HG02885 (cell line): ENCODE measurements around the gene BOD1.

Experiments used
- ATAC-seq: cut with Tn5 transposase; IDR thresholded peaks from one replicate; pipeline ENCODE4 v1.9.1; 2021; ENCODE audit warnings: mild to moderate bottlenecking; ENCODE audit not compliant: unreplicated experiment, poor library complexity

BOD1 gene

GRCh38 chr5:173642191-173642816 is 25.9 kb upstream of the BOD1 start:
- no peak for ATAC-seq

- ATAC-seq, result no peak
Observed at GRCh38 chr5:173640156-173640804, 23.8 kb upstream of the BOD1 start.

DNA sequence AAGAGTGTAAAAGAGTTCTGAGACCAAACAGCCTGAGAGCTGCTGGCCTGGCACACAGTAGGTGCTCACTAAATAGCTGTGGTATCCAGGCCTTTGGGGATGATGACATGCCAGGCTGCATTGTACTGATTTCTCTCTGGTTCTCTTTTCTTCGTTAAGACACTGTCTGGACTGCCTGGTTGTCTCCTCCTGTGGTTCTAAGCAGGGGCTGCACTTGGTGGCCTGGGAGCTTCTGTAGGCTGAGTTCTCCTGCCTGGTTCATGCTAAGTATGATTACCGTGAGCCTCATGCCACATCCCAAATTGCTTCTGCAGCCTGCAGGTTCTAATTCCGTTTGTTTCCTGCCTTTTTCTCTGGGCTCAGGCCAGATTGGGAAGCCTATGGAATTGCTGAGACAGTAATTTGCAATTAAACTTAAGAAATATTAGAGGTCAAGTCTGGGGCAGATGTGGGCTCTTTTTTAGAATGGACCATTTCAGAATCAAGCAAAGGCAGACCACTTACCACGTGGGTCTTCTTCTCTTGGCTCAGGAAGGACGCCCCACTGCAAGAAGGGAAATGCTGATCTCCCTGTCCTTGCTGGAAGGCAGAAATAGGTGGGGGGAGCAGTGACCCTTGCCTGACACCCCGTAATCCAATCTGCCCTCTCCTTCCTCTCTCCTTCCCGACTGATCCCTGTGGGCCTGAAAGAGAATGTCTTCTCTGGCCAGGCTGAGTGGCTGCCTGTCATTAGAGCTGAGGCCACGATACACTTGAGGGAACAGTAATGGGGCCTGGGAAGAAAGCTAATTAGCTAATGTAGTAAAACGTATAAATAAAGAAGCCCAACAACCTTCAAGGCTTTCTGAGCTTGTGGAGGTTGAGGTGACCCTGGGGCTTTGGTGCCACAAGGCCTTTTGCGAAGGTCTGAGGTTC is 21.9 kb upstream of the BOD1 start:
- ATAC-seq, result no peak

- no peak for ATAC-seq
Observed at GRCh38 chr5:173637340-173637739, 20.9 kb upstream of the BOD1 start.

GRCh38 chr5:173634465-173634983 is 18.1 kb upstream of the BOD1 start:
- ATAC-seq, result no peak

DNA sequence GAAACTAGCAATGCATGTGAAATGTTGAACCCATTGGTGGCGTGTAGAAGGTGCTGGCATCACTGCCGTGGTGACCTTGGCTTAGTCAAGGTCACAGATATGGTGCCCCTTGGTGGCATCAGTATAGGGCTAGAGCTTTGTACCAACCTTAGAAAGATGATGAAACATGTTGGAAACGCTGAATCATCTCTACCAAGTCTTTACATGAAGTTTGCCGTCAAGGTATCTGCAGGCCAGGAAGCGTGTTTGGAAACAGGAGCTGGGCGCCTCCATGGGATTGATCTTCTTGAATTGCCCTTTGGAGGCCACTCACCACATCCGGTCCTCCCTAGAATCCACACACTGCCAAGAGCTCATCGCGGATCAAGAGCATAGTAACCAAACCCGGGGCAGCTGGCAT is 16.9 kb upstream of the BOD1 start:
- ATAC-seq, result no peak

DNA sequence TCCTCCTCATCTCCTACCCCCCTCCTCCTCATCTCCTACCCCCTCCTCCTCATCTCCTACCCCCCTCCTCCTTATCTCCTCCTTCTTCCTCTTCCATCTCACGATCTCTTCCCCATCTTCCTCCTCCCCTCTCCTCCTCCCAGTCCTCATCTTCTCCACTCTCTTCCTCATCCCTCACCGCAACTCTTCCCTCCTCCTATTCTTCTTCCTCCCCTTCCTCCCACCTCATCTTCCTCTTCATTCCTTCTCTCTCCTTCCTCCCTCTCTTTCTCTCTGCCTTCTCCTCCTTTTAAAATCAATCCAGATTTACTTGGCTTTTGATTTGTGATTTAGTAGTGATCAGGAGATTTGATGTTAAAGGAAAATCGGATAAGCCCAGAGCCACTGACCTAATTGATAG is 15.0 kb upstream of the BOD1 start:
- ATAC-seq, result no peak

GRCh38 chr5:173630724-173631365 is 14.4 kb upstream of the BOD1 start:
- no peak for ATAC-seq

GRCh38 chr5:173629628-173630027 is 13.2 kb upstream of the BOD1 start:
- peak; percentile 44 for ATAC-seq

DNA sequence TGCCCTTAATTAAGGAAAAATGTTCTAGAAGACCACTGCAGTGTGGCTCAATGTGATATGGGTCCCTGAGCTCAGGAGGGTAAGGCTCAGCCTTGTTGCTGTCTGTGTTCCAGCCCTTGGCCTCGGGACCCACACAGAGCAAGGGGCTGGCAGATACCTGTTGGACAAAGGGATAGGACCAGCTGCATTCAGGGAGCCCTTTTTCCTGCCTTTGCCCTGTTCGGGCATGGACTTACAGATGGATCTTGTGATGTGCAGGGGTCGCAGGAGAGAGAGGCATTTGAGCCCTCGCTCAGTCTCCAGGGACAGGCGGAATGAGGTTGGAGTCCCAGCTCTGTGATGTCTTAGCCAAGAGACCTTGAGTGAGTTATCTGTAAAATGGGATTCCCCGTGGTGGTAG is 12.1 kb upstream of the BOD1 start:
- ATAC-seq, result no peak

GRCh38 chr5:173627860-173628392 is 11.5 kb upstream of the BOD1 start:
- ATAC-seq, result no peak

- no peak for ATAC-seq
Observed at GRCh38 chr5:173627271-173627670, 10.8 kb upstream of the BOD1 start.

- ATAC-seq, result no peak
Observed at GRCh38 chr5:173626505-173626820, 10.0 kb upstream of the BOD1 start.

GRCh38 chr5:173625673-173626504 is 9.4 kb upstream of the BOD1 start:
- ATAC-seq, result peak; percentile 64

DNA sequence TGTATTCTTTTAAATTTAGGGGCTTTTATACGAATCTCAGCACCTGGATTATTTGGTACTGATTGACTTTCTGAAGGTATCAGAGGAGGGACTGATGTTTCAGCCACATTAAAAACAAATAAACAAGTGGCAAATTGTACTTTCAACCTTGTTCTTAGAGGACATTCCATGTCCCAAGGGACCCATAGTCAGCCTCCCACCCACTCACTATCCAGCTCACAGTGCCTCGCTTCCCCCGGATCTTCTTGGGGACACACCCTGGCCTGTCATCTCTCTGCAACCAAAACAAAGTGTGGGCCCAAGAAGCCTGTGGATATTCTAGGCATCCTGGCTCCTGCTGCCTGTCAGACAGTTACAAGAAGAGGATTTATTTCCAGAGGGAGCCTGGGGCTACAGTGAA is 8.8 kb upstream of the BOD1 start:
- no peak for ATAC-seq

GRCh38 chr5:173624282-173624681 is 7.8 kb upstream of the BOD1 start:
- no peak for ATAC-seq

GRCh38 chr5:173623789-173624188 is 7.3 kb upstream of the BOD1 start:
- no peak for ATAC-seq

DNA sequence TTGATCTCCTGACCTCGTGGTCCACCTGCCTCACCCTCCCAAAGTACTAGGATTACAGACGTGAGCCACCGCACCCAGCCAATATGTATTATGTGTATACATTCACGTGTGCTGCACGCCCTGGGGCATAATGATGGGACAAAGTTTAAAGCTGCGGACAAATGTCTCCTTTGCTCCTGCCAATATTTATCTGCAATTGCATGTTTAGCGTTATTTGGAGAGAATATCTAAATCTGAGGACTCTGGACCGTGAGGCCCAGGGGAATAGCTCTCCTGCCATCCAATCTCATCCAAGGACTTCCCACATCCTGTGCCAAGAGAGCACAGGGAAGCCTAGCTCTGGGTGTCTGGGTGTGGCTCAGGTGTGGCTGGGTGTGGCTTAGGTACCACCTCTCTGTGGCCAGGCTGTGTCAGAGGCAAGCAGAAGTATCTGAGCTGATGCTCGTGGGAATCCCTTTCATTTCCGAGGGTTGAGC is 6.9 kb upstream of the BOD1 start:
- ATAC-seq, result no peak

DNA sequence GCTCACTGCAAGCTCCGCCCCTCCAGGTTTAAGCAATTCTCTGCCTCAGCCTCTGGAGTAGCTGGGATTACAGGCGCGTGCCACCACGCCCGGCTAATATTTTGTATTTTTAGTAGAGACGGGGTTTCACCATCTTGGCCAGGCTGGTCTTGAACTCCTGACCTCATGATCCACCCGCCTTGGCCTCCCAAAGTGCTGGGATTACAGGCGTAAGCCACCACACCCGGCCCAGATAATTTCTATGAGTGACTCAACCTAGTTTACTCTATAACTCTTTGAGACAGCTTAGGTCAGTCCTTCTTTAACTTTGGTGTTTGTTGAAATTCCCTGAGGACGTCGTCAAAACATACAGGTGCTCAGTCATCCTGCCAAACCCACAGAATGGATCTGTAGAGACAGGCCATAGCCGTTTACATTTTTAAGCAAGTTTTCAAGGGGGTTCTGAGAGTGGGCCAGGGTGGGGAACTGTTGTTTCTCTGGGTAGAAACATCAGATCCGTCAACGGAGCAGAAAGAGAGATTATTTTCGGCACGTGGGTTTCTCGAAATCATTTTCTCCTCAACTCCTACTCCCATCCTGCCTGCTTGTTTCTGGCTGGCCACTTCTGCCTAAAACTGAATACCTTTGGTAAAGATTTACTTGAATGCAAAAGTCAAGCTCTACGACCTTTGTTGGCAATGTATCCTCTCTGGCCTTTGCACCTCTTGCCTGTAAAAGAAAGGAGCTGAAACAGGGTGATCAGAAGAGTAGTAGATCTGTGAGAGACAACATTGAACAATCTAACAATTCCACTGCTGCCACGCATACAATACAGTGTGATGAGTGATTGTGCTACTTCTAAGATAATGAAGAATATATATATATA is 6.0 kb upstream of the BOD1 start:
- ATAC-seq, result no peak
